AML-193 (cell line): Measurements from ENCODE around the gene NLK.
"Not testable (repeated sequence)": the region's sequence is repeated elsewhere in the genome, so short reads cannot be mapped to it uniquely, and the experiment has no call there.

Experiments used
- DNase-seq, 2 experiments: peaks; one replicate each; lab custom pipeline; 2025; lab: John Stamatoyannopoulos, UW

The NLK gene

GRCh38 chr17:28231624-28232023, 189.1 kb downstream of the NLK start:
- DNase-seq = not testable (repeated sequence)

GRCh38 chr17:28232966-28233870, 190.7 kb downstream of the NLK start:
- not testable (repeated sequence) for DNase-seq

GRCh38 chr17:28233872-28234856, 191.7 kb downstream of the NLK start:
- DNase-seq = not testable (repeated sequence)

- not testable (repeated sequence) for DNase-seq
These were observed 192.7 kb downstream of the NLK start for GRCh38 chr17:28235066-28235700.

GRCh38 chr17:28236033-28236653, 193.7 kb downstream of the NLK start:
- not testable (repeated sequence) for DNase-seq

GRCh38 chr17:28238547-28239270, 196.2 kb downstream of the NLK start:
- not testable (repeated sequence) for DNase-seq

- no peak for DNase-seq
These were observed 196.8 kb downstream of the NLK start for GRCh38 chr17:28239271-28239624.

- DNase-seq = no peak
These were observed 198.3 kb downstream of the NLK start for GRCh38 chr17:28240688-28241340.

GRCh38 chr17:28242791-28243190, 200.3 kb downstream of the NLK start:
- no peak for DNase-seq

- DNase-seq = not testable (repeated sequence)
These were observed 200.8 kb downstream of the NLK start for GRCh38 chr17:28243268-28243667.

GRCh38 chr17:28244446-28244845, 202.0 kb downstream of the NLK start:
- DNase-seq = no peak
